Heart left ventricle (tissue), 16 donors: ENCODE measurements around the gene CD86. TPM values are rescaled to one million over a fixed set of nuclear protein-coding genes. Genes with fewer than 3 reads are reported as not detected.

ENCODE experiments used
- ATAC-seq, 4 donors: fragments of 200-7000 bp; cut with Tn5 transposase; one replicate each; pipeline ENCODE4 v1.9.1; 2020 to 2022; ENCODE audit warnings: moderate library complexity in 4 of 4, mild to moderate bottlenecking in 3 of 4, moderate number of reproducible peaks in 1 of 4
- DNase-seq, 5 donors: peaks; one replicate each; pipeline ENCODE4 v3.0.0-alpha.2; 2020
- H3K27ac ChIP-seq, 12 donors: fragments of 200-600 bp; sonication (generic) in 4 of 12; one replicate each; pipeline versions ENCODE4 v1.5.0 to v1.8.0; 2016 to 2022; ENCODE audit warnings: mild to moderate bottlenecking in 2 of 12
- H3K27me3 ChIP-seq, 9 donors: fragments of 200-600 bp; sonication (generic) in 2 of 9; one replicate each; pipeline versions ENCODE4 v1.5.1 to v1.8.0; 2016 to 2022; ENCODE audit warnings: mild to moderate bottlenecking in 3 of 9
- H3K36me3 ChIP-seq, 9 donors: fragments of 200-600 bp; sonication (generic) in 2 of 9; one replicate each; pipeline versions ENCODE4 v1.5.0 to v1.8.0; 2018 to 2022; ENCODE audit warnings: mild to moderate bottlenecking in 2 of 9
- H3K4me1 ChIP-seq, 12 donors: fragments of 200-600 bp; sonication (generic) in 4 of 12; one replicate each; pipeline versions ENCODE4 v1.5.0 to v1.8.0; 2016 to 2022; ENCODE audit warnings: mild to moderate bottlenecking in 3 of 12
- H3K4me3 ChIP-seq, 12 donors: fragments of 200-600 bp; sonication (generic) in 4 of 12; one replicate each; pipeline versions ENCODE4 v1.5.0 to v1.8.0; 2017 to 2022; ENCODE audit warnings: mild to moderate bottlenecking in 9 of 12, moderate library complexity in 4 of 12
- H3K9me3 ChIP-seq, 12 donors: fragments of 200-600 bp; sonication (generic) in 4 of 12; one replicate each; pipeline versions ENCODE4 v1.5.0 to v1.8.0; 2016 to 2022; ENCODE audit warnings: mild to moderate bottlenecking in 1 of 12
- CTCF ChIP-seq, 12 donors: fragments of 200-600 bp; sonication (generic) in 4 of 12; IDR thresholded peaks; one replicate each; pipeline versions ENCODE4 v1.5.0 to v1.8.0; 2018 to 2022; ENCODE audit warnings: antibody characterized with exemption in 12 of 12, mild to moderate bottlenecking in 5 of 12
- POLR2A ChIP-seq, 2 donors: fragments of 450-650 bp; IDR thresholded peaks; one replicate each; pipeline ENCODE4 v1.6.1; 2017; ENCODE audit warnings: antibody characterized with exemption in 2 of 2, mild to moderate bottlenecking in 2 of 2, moderate library complexity in 2 of 2
- WGBS, 4 donors: extraction: QIAGEN DNeasy Blood & Tissue Kit in 2 of 4; methylation state at CpG; one replicate each; pipeline versions ENCODE4 v1.1.5 to v1.1.7; 2013 to 2018; 5-methylcytosine and 5-hydroxymethylcytosine counted together
- intact Hi-C, 10 donors: fragments of 100-400 bp; cut with DNase I; formaldehyde crosslinking; loops; one replicate each; pipeline versions ENCODE4 v1.11.1 to v1.14.2; 2022
- polyA plus RNA-seq, 2 donors: library from polyadenylated mRNA; stranded (reverse); fragments of 200-250 nt; gene quantifications; one replicate each; pipeline ENCODE4 v1.2.3, GENCODE V29; 2013
- total RNA-seq, 9 donors: library from RNA; depleted of rRNA in 2 of 9; stranded (reverse); fragments of >200 nt in 2 of 9; fragmentation: NEBNext Ultra II Directional in 3 of 9; extraction: Animal tissue kit (Norgen Biotek cat#: 25700) in 3 of 9; gene quantifications; one replicate each; pipeline versions ENCODE4 v1.1.0 to v1.2.4, GENCODE V29; 2016 to 2023
- donor health status: ischemic (EF 13 %, LVEDD 7.1; RV severe dilation, severe dysfunction).
- donor health status: healthy with polysubstance abuse.
- donor health status: DM: no; HTN: yes; CAD: no.
- donor health status: DM: no; HTN: no; CAD: no.
- donor health status: ischemic (EF 25% LVEDD 6.9; RV normal size, moderate dysfunction).
- donor health status: ischemic (EF 25% LVEDD 5.7; RV mildly dilated, moderate dysfunction).
- donor health status: healthy.
- donor health status: DM: yes; HTN: yes; CAD: no.
- donor health status: ischemic (EF 35%, LVEDD 5.7; RV mildly dilated, moderate dysfunction).
- donor health status: nonischemic (EF 11% LVEDD 7.7; RV severe dilation, severe dysfunction).
- donor health status: DM: yes; HTN: yes; CAD: no.
- donor health status: PGD.
- donor health status: ischemic (EF 29% LVEDD 5.4; RV normal size, mild dysfunction).
- donor health status: nonischemic (EF 23%, LVEDD 6.1; RV moderate dilation, normal function).

CD86 gene
- total and polyA plus RNA-seq, 11 donors = 0.38 to 30.0 (median 1.6) TPM

GRCh38 chr3:122024800-122025199 is 30.4 kb upstream of the CD86 start:
- intact Hi-C loops = no loop called here
- TF ChIP-seq CTCF (IDR thresholded peaks at IDR 0.05) = no peak
- TF ChIP-seq POLR2A (IDR thresholded peaks at IDR 0.05) = no peak
- no peak for ATAC-seq

DNA sequence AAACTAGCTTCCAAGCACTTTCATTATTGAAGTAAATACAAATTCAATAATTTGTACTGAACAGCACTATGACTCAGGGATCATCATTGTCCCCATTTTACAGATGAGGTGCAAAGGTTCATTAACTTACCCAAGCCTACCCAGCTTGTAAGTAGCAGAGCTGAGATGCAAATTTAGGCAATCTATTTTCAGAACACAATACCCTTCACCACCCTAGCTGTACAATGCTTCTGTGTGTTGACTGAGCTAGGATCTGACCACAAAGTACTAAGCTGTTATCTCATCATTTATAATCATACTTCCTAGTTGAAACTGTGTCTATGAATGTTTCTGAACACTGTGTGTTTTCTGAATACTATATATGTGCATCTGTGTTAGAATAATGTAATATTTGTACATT is 29.9 kb upstream of the CD86 start:
- Histone ChIP-seq H3K36me3 (no peaks in the 10 kb centered on the region), H3K27ac (no peak overlapping the region), H3K4me3 (no peak overlapping the region), H3K4me1 (peaks cover 0 to 14% (median 0%) of the 10 kb centered on the region in 12 donors), H3K27me3 (peaks cover 0 to 25% (median 13%) of the 10 kb centered on the region in 9 donors), H3K9me3 (no peaks in the 10 kb centered on the region)
- TF ChIP-seq POLR2A (IDR thresholded peaks at IDR 0.05) (no peak), CTCF (IDR thresholded peaks at IDR 0.05) (no peak)
- intact Hi-C loops = no loop called here
- DNase-seq = no peak
- no peak for ATAC-seq

More at GRCh38 chr3:122024800-122025199, 30.4 kb upstream of the CD86 start:
- peaks cover 0 to 25% (median 14%) of the 10 kb centered on the region in 9 donors for H3K27me3 ChIP-seq
- WGBS, 4 donors = 0 to 13% (median 8%) methylated on average over 2 of the region's 2 CpGs
- no peak for DNase-seq
- H3K9me3 ChIP-seq = no peaks in the 10 kb centered on the region
- H3K4me1 ChIP-seq = peaks cover 0 to 11% (median 0%) of the 10 kb centered on the region in 12 donors
- no peak overlapping the region for H3K4me3 ChIP-seq
- H3K27ac ChIP-seq = no peak overlapping the region
- no peaks in the 10 kb centered on the region for H3K36me3 ChIP-seq

DNA sequence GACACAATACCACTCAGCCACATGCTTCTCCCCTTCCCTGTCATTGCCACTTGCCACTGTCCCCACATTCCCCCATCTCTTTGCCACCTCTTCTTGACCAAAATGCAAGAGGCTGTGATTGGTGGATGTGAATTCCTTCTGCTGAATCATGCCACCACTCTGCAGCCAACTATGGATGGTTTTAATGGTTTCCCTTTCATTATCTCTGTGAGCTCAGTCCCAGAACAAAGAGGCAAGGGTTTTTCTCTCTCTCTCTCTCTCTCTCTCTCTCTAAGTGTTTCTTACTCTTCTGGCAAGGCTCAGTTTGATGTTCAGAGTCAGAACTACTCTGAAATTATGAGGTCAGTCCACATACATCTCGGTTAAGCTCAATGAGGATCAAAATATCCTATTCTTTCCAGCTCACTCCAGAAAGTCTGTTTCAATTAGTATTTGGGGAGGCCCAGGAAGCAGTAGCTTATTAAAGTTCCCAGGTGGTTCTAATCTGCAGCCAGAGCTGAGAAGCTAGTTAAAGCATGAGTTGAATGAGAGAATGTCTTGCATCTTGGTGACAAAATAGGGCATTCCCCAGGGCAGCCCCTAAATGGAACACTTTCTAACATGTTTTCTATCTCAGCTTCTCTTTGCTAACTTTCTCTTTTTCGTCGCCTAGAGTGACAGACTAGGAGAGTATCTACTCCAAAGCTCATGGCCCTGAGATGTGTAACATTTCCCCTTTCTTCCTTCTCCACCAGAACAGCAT is 24.6 kb upstream of the CD86 start:
- DNase-seq (no peak), ATAC-seq (no peak)
- Histone ChIP-seq H3K27ac (peak overlapping the region in 1 of 12 donors; percentile 44), H3K4me3 (no peak overlapping the region), H3K9me3 (peaks cover 0 to 3% (median 0%) of the 10 kb centered on the region in 12 donors), H3K36me3 (no peaks in the 10 kb centered on the region), H3K27me3 (no peaks in the 10 kb centered on the region), H3K4me1 (peaks cover 0 to 12% (median 0%) of the 10 kb centered on the region in 12 donors)
- TF ChIP-seq CTCF (IDR thresholded peaks at IDR 0.05) = no peak
- TF ChIP-seq POLR2A (IDR thresholded peaks at IDR 0.05) = no peak
- intact Hi-C loops = no loop called here
- WGBS, 4 donors = 72 to 79% (median 76%) methylated on average over 3 of the region's 3 CpGs

DNA sequence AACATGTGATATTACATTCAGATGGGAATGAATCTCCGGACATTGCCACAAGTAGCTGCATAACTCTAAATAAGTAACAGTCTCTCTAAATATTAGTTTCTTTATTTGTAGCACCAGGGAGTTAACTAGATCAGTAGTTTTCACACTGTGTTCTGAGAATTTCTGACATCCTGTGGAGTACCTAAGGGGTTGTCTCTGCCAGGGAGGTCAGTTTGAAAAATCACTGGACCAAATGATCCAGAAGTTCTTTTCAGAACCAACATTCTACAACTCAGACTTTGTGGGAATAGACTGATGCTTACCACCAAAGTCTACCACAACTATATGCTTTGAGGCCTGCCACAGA is 24.1 kb upstream of the CD86 start:
- H3K9me3 ChIP-seq = peaks cover 0 to 3% (median 0%) of the 10 kb centered on the region in 12 donors
- TF ChIP-seq CTCF (IDR thresholded peaks at IDR 0.05) = no peak
- no peak for TF ChIP-seq POLR2A (IDR thresholded peaks at IDR 0.05)
- WGBS, 4 donors = 82 to 97% (median 85%) methylated on average over 1 of the region's 1 CpG
- no peak for ATAC-seq
- H3K36me3 ChIP-seq = no peaks in the 10 kb centered on the region
- H3K4me3 ChIP-seq = no peak overlapping the region
- no peak for DNase-seq
- no peaks in the 10 kb centered on the region for H3K27me3 ChIP-seq
- peaks cover 0 to 12% (median 0%) of the 10 kb centered on the region in 12 donors for H3K4me1 ChIP-seq
- H3K27ac ChIP-seq = no peak overlapping the region
- intact Hi-C loops = no loop called here
